RKO (cell line): ENCODE measurements around the gene TMA7.
"Not testable (repeated sequence)": the region's sequence is repeated elsewhere in the genome, so short reads cannot be mapped to it uniquely, and the experiment has no call there.

Experiments used
- DNase-seq: peaks from one replicate; pipeline ENCODE4 v3.0.0-alpha.2; 2016; ENCODE audit warnings: low spot score

TMA7 gene

DNA sequence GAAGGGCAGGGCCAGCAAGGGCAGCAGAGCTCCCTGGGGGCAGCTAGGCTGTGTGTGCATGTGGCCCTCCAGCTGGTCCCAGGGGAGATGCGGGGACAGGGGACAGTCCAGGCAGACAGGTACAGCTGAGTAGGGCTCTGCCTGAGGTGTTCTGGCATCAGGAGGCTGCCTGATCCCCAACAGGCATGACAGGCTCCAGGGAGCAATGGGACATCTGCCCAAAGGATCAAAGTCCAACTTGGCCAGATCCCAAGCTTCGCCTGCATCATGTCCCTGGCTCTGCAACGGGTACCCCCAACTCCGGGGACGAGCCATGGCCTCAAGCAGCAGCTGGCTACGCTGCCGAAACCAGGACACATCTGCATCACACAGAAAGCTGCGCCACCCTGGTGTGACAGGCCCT lies 28.3 kb downstream of the TMA7 start:
- DNase-seq: no peak

- DNase-seq: no peak
These were observed 29.2 kb downstream of the TMA7 start for GRCh38 chr3:48469046-48469915.

GRCh38 chr3:48470286-48470685 lies 30.2 kb downstream of the TMA7 start:
- DNase-seq: no peak

DNA sequence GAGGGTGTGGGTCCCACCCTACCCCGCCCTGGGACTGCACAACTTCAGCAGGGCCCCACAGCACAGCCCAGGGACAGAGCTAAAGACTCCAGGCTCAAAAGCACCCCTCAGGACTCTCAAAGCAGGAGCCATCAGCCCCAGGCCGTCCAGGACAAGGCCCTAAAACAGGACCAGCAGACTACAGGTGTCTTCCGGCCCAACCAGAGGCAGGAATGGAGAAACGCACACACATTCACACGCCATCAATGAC lies 32.5 kb downstream of the TMA7 start:
- no peak for DNase-seq

- peak; percentile 94 for DNase-seq
These were observed 33.0 kb downstream of the TMA7 start for GRCh38 chr3:48472923-48473616.

- DNase-seq: no peak
These were observed 33.5 kb downstream of the TMA7 start for GRCh38 chr3:48473617-48473952.

GRCh38 chr3:48474031-48474430 lies 34.0 kb downstream of the TMA7 start:
- DNase-seq: not testable (repeated sequence)

DNA sequence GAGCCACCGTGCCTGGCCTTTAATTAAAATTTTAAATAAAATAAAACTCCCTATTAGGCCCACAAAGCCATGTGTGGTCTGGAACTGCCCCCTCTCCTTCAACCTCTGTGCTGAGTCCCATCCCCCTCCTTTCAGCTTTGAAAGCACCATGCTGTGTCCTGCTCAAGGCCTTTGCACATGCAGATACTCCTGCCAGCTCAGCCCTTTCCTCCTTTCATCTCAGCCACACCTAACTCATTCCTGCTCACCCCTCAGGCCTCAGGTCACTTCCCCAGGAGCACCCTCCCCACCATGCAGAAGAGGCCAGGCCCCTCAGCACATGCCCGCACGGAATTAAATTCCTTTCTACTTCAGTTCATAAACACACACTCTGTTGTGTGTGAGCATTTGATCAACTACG lies 34.6 kb downstream of the TMA7 start:
- DNase-seq: no peak

DNA sequence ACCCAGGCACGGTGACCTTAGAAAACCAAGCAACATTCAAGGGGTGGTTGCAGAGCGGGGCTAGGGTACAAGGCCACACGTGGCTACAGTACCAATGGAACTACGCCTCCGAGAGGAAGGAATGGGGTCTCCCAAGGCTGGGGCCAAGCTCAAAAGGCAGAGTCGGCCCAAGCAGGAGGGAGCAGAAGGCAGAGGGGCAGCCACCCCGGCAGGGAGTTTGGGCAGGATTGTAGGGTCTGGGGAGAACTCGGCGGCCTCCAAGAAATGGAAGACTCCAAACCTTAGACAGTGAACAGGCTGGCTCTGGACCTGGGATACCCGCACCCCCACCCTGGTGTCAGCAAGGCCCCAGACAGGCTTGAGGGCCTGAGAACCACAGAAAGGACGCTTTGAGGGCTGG lies 35.1 kb downstream of the TMA7 start:
- no peak for DNase-seq

DNA sequence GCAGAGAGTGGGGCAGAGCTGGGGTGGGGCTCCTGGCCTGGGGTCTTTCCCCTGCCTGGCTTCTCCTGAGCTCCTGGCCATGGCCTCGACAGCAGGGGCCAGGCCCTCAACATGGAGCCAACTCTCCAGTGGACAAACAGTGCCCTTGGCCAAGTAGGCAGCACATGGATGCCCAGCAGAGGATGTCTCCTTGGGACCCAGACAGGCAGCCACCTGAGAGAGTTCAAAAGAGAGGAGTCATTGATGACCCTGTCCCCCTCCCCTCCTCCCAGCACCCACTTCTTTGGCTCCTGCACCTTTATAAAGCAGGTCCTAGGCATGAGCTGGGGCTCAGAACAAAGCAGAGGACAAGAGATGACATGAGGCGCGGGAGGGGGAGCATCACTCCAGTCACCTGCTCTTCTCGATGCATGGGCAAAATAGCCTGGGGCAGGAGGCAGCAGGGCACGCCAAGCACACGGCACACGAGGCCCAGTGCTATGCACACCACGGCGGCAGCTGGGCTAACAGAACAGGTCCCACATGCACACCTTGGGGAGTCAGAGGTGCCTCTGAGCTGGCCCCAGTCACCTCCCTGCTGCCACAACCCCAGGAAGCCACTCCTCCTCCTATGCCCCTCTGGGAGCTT lies 36.5 kb downstream of the TMA7 start:
- DNase-seq: no peak

DNA sequence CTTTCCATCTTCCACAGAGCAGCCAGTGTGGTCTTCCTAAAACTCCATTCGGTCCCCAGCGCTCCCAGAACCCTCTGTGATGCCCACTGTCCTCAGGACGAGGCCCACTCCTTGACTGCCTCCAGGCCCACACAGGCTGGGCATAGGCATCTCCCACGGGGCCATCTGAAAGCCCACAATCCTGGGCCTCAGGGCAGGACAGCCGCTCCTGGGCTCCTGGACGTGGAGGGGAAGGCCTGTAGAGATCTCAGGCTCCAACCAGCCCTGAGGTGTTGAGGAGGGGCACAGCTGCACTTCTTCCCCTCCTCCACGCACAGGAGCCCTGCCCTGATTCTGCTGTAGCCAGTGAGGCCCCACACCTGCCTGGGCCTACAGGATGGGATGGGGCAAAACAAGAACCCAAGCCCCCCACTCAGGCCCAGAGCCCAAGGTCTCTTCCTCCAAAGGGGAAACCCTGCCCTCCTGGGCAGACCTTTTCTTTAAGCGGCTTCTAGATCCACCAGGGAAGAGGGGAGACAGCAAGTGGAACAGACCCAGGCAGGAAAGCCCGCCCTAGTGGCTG lies 38.0 kb downstream of the TMA7 start:
- no peak for DNase-seq

DNA sequence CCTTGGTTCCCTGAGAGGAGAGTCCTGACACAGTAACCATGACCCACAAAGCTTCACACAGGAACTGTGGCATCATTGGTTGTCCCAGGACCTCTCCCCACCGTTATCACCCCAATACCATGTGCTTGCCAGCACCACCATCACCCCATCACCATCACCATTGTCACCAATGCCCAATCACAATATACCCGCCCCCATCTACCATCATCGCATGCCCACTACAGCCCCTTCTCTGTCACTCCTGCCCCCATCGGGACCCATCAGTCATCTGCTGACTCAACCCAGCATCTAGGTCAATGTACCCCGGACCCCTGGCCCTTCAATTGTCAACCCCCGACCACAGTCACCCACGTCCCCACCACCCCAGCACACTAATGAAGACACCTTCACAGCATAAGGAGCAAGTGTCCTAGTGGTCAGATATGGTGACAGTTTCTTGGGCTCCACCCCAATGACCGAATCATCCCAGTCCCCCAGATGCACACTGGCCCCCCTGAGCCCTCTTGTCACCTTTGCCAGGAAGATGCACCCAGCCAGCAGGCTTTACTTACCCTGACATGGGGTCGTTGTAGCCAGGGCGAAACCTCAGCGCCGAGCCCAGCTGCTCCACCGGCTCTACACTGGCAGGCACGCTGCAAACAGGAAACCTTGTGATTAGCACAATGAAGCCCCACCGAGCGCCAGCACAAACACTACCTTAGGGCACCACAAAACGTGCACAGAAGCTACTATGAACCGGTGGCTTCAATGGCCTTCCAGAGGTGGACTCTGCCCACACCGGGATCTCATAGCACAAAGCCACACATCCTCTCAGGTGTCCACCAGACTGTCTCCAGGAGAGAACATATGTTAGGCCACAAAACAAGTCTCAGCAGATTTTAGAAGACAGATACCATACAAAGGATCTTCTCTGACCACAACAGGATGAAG lies 38.8 kb downstream of the TMA7 start:
- no peak for DNase-seq

- not testable (repeated sequence) for DNase-seq
These were observed 40.8 kb downstream of the TMA7 start for GRCh38 chr3:48480891-48481290.

DNA sequence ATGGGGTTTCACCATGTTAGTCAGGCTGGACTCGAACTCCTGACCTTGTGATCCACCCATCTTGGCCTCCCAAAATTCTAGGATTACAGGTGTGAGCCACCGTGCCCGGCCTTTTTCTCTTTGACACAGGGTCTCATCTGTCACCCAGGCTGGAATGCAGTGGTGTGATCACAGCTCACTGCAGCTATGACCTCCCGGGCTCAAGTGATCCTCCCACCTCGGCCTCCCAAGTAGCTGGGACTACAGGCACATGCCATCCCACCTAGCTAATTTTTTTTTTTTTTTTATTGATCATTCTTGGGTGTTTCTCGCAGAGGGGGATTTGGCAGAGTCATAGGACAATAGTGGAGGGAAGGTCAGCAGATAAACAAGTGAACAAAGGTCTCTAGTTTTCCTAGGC lies 42.8 kb downstream of the TMA7 start:
- not testable (repeated sequence) for DNase-seq

GRCh38 chr3:48486952-48487351 lies 46.9 kb downstream of the TMA7 start:
- no peak for DNase-seq

DNA sequence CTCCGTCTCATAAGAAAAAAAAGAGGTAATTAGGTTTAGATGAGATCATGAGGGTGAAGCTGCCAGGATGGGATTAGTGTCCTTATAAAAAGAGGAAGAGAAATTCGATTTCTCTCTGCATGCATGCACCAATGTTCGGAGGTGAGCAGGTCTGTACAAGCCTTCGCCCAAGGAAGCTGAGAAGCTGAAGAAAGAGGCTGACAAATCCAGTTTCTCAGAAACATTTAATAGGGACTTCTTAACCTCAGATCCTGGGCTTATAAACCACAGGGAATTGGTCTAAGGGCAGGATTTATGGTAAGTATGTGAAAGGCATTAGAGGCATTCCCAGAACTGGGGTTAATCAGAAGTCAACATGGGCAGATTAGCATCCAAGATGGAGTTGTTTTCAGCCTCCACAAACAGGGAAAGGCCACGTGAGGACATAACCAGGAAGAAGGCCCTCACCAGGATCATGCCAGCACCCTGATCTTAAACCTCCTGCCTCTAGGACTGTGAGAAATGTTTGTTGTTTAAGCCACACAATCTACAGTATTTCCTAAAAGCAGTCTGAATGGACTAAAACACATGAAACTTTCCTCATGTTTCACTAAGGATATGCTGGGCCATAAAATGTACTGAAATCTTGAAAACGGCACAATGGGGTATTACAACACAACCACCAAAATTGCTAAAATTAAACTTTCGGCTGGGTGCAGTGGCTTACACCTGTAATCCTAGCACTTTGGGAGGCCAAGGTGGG lies 52.6 kb downstream of the TMA7 start:
- DNase-seq: no peak

DNA sequence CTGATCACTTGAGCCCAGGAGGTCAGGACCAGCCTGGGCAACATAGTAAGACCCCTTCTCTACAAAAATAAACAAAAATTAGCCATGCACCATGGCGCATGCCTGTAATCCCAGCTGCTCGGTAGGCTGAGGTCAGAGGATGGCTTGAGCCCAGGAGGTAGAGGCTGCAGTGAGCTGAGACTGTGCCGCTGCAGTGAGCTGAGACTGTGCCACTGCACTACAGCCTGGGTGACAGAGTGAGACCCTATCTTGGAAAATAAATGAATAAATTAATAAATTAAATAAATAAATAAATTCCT lies 53.1 kb downstream of the TMA7 start:
- no peak for DNase-seq
